ENCODE data around the gene CD82.

DNA sequence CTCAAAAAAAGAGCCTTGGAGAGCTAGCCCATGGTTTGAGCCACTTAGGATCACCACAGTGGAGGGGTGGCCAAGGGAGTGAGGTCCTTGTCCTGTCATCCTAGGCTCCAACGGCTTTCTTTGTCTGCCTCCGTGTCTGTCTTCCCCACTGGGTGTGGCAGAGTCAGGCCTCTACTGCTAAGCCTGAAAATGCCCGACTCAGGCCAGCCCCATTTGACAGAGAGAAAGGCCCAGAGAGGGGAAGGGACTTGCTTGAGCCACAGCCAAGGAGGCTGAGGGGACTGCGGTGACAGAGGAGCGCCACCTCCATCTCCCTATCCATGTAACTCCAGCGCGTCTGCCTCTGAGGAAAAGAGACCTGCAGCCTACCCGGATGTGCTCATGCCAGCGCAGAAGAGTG is 27.8 kb upstream of the CD82 start:
- TF ChIP-seq, protein P1, sequence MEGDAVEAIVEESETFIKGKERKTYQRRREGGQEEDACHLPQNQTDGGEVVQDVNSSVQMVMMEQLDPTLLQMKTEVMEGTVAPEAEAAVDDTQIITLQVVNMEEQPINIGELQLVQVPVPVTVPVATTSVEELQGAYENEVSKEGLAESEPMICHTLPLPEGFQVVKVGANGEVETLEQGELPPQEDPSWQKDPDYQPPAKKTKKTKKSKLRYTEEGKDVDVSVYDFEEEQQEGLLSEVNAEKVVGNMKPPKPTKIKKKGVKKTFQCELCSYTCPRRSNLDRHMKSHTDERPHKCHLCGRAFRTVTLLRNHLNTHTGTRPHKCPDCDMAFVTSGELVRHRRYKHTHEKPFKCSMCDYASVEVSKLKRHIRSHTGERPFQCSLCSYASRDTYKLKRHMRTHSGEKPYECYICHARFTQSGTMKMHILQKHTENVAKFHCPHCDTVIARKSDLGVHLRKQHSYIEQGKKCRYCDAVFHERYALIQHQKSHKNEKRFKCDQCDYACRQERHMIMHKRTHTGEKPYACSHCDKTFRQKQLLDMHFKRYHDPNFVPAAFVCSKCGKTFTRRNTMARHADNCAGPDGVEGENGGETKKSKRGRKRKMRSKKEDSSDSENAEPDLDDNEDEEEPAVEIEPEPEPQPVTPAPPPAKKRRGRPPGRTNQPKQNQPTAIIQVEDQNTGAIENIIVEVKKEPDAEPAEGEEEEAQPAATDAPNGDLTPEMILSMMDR (IDR thresholded peaks at IDR 0.05; ENCODE audit: low read depth, low read length, poor library complexity, severe bottlenecking) = no peak
- no peak for TF ChIP-seq EZH2phosphoT487 (IDR thresholded peaks at IDR 0.05; ENCODE audit: borderline replicate concordance, low read length)

Data from DOHH2 (cell line).